Neural cell (in vitro differentiated cells): ENCODE data around the gene ZIK1.

Source experiments
- EP300 ChIP-seq: fragments of 450-650 bp; conservative IDR thresholded peaks from 2 replicates; pipeline ENCODE4 v1.6.1; 2014; ENCODE audit warnings: antibody characterized with exemption, mild to moderate bottlenecking, moderate library complexity; ENCODE audit not compliant: poor library complexity, severe bottlenecking
- EZH2 ChIP-seq: fragments of 200-600, 300-800 bp; shearing (Covaris generic), sonication (generic); IDR thresholded peaks from 2 replicates; pipeline ENCODE4 v1.6.1; 2014; ENCODE audit warnings: antibody characterized with exemption, low read length, borderline replicate concordance, mild to moderate bottlenecking; ENCODE audit not compliant: insufficient read depth, poor library complexity, severe bottlenecking
- SMC3 ChIP-seq: fragments of 450-650 bp; conservative IDR thresholded peaks from 2 replicates; pipeline ENCODE4 v1.6.1; 2014; ENCODE audit warnings: antibody characterized with exemption, mild to moderate bottlenecking, moderate library complexity; ENCODE audit not compliant: poor library complexity
- TAF1 ChIP-seq: IDR thresholded peaks from 2 replicates; pipeline ENCODE4 v1.6.1; 2012; ENCODE audit warnings: low read depth
- TF ChIP-seq, protein P1 (sequence below): fragments of 450-650 bp; IDR thresholded peaks from 2 replicates; pipeline ENCODE4 v1.5.1; 2014; ENCODE audit warnings: antibody characterized with exemption, mild to moderate bottlenecking, moderate library complexity; ENCODE audit not compliant: poor library complexity, severe bottlenecking

DNA sequence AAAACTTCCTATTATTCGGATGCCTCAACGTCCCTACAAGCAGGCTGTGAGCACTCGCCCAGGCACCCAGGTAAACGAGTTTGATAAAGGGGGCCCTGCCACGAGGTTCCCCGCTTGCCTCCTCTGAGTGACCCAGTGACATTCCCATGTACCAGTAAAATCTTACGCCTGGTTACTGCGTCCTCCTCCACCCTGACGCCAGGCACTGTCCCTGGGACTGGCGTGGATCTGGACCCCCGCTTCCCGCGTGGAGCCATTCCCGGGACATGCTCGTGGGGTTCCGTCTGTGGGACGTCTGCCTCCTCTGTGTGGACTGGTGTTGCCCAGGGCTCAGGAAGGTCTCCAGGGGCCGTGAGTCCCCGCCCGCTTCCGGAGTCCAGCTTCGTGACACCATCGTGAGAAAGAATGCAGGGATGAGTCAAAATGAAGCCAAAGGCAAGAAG is 23.9 kb upstream of the ZIK1 start:
- TF ChIP-seq, protein P1, sequence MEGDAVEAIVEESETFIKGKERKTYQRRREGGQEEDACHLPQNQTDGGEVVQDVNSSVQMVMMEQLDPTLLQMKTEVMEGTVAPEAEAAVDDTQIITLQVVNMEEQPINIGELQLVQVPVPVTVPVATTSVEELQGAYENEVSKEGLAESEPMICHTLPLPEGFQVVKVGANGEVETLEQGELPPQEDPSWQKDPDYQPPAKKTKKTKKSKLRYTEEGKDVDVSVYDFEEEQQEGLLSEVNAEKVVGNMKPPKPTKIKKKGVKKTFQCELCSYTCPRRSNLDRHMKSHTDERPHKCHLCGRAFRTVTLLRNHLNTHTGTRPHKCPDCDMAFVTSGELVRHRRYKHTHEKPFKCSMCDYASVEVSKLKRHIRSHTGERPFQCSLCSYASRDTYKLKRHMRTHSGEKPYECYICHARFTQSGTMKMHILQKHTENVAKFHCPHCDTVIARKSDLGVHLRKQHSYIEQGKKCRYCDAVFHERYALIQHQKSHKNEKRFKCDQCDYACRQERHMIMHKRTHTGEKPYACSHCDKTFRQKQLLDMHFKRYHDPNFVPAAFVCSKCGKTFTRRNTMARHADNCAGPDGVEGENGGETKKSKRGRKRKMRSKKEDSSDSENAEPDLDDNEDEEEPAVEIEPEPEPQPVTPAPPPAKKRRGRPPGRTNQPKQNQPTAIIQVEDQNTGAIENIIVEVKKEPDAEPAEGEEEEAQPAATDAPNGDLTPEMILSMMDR: no peak
- TF ChIP-seq TAF1 (no peak), SMC3 (no peak), EZH2 (no peak), EP300 (no peak)
